Activated CD8-positive, alpha-beta memory T cell treated with anti-CD3 and anti-CD28 coated beads, Interleukin-2, amount 50 U/mL, for 24 hours (primary cell): ENCODE data around the gene BCL2L1.
"Not testable (repeated sequence)": the region's sequence is repeated elsewhere in the genome, so short reads cannot be mapped to it uniquely, and the experiment has no call there.

Experiments
- DNase-seq: peaks from one replicate; pipeline ENCODE4 v3.0.0-alpha.2; 2020; ENCODE audit errors: extremely low read depth

The BCL2L1 gene

DNA sequence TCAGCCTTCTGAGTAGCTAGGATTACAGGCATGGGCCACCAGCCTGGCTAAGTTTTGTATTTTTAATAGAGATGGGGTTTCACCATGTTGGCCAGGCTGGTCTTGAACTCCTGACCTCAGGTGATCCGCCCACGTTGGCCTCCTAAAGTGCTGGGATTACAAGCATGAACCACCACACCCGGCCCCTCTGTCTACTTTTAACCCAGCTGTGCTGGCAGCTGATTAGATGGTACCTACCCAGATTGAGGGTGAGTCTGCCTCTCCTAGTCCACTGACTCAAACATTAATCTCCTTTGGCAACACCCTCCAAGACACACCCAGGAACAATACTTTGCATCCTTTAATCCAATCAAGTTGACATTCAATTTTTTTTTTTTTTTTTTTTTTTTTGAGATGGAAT lies 74.6 kb downstream of the BCL2L1 start:
- not testable (repeated sequence) for DNase-seq

DNA sequence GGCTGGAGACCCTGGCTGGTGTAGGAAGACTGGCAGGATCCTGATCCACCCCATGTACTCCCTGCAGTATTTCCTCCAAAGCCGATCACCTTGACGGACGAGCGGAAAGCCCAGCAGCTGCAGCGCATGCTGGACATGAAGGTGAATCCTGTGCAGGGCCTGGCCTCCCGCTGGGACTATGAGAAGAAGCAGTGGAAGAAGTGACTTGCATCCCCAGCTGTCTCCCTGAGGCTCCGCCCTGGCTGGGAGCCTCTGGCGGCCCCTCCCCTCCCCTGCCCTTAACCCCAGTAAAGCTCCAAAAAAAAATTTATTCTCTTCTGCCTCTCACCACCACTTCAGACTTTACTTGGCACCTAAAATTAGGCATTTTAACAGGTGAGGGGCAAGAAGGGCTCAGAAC lies 78.0 kb downstream of the BCL2L1 start:
- no peak for DNase-seq

DNA sequence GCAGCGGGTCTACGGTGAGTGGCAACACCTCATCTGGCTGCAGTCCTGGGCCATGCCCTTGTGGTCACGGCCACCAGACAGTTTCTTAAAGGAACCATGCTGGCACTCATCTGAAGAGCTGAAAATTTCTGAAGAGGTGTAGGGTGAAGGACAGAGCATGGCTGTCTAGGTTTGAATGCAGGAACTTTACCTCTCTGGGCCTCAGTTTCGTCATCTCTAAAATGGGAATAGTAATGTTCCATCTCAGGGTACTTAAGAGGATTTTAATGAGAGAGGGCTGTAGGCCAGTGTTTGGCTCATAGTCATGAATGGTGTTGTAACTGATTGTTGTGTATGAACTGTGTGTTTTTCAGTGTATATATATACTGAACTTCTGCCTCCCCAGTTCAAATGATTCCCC lies 79.1 kb downstream of the BCL2L1 start:
- DNase-seq, result no peak

DNA sequence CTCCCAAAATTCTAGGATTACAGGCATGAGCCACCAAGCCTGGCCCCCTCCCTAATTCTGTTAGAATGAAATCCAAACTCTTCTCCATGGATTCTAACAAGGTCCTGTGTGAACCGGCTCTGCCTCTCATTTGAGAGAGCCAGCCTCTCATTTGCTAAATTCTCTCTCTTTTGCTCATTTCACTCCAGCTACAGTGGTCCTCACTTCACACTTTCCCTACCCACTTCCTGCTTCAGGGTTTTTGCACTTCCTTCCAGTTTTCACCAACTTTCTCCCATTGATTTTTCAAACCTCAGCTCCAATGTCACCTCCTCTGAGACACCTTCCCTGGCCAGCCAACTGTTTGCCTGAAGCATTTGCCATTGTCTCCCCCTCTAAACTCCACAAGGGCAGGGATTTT lies 79.8 kb downstream of the BCL2L1 start:
- DNase-seq, result no peak

DNA sequence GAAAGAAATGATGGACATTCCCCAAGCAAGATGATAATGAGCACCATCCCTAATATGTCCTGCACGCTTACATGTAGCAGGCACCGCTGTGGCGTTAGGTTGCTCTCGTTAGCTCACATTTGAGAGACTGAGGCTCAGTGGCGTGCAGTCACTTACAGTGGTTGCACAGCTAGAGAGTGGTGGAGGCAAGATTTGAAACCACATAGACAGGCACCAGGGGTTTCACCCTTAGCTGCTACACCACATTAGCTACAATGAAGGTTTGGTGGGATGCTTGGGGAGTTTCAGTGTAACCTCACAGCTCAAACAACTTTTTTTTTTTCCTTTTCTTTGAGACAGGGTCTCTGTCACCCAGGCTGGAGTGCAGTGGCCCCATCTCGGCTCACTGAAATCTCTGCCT lies 81.3 kb downstream of the BCL2L1 start:
- DNase-seq, result no peak

DNA sequence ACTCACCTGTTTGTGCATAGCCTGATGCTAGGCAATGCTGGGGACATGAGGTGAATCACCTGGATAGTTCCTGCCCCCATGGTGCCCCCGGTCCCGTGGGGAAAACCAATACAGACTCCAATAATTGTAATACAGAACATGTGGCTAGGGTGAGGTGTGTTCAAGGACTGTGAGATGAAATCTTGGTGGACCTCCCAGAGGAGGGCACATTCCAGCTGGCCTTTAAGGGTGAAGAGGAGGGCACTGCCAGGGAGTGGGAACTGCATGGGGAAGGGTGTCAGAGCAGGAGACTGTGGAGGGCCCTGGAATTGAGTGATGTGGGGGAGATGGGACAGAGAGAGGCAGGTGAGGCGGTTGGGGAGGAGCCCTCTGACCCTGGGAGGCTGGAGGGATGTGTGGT lies 82.4 kb downstream of the BCL2L1 start:
- no peak for DNase-seq

DNA sequence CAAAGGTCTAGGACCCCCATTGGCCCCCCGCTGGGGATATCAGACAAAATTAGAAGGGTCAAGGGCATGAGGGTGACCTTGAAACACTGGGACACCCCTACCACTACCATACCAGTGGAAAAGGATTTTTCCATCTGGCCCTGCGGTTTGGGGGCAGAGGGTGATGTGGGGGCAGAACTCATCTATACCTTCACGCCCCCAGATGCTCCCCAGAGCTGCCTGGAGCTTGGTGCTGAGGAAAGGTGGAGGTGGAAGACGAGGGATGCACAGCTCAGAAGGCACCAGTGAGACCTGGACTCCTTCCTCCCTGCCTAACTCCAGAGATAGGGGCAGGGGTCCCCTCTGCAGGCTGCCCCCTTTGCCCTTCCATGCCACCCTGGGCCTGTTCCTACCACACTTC lies 83.9 kb downstream of the BCL2L1 start:
- DNase-seq, result no peak

DNA sequence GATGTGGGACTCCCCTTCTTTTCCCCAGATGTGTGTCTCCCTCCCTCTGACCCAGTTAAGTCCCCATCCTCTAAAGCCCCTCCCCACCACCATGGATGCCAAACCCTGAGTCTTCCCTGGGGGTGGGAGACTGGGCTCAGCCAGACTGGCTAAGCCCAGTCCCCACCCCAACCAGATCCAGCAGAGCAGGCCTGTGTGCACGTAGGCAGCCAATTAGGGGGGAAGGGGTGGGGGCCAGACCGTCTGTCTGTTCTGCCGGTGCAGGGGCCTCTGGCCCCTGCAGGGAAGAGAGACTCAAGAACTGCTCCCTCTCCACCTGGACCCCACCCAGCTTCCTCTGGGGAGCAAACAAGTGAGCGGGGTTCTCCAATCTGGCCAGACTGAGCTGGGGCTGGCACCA lies 84.4 kb downstream of the BCL2L1 start:
- no peak for DNase-seq

DNA sequence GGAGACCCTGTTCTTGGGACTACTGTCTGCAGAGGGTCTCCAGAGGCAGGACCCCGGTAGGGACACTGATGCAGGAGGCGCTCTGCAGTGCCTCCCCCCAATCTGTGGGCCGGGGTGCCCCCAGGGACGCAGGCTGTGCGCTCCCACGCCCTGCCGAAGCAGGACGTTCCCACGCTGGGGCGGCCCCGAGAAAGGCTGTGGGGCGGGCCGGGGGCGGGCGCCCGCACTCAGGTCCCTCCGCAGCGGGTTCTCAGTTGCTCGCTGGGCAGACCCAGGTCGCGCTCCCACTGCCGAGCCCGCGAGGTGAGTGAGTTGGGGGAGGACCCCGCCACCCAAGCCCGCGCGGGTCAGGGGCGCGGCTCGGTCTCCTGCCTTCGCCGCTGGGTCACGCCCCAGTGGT lies 85.0 kb downstream of the BCL2L1 start, which contains the start of gene COX4I2:
Gene COX4I2 (plus strand): TSS at position 253 of the 400 bp plus-strand sequence. CDS start 1,106 bp downstream, outside the sequence.
- DNase-seq, result no peak

DNA sequence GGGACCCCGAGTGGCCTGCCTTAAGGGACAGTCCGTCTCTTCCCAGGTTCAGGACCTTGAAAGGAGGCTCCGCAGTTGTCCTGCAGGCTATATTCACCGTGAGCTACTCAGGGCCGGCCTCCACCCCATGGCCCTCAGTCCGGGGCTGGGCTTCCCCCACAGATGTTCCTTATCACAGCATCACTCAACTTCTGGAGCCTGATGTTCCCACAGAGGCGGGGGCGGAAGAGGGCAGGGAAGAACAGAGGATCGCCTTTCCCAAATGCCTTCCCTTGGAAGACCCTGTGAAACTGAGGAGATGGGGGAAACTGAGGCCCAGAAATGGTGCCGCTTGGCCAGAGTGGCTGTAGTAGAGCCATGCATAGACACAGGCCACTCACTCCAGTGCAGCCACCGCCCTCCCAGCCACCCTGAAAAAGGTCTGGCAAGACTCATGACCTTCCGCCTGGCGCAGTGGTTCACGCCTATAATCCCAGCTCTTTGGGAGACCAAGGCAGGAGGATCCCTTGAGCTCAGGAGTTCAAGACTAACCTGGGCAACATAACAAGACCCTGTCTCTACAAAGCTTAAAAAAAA lies 89.2 kb downstream of the BCL2L1 start:
- no peak for DNase-seq

DNA sequence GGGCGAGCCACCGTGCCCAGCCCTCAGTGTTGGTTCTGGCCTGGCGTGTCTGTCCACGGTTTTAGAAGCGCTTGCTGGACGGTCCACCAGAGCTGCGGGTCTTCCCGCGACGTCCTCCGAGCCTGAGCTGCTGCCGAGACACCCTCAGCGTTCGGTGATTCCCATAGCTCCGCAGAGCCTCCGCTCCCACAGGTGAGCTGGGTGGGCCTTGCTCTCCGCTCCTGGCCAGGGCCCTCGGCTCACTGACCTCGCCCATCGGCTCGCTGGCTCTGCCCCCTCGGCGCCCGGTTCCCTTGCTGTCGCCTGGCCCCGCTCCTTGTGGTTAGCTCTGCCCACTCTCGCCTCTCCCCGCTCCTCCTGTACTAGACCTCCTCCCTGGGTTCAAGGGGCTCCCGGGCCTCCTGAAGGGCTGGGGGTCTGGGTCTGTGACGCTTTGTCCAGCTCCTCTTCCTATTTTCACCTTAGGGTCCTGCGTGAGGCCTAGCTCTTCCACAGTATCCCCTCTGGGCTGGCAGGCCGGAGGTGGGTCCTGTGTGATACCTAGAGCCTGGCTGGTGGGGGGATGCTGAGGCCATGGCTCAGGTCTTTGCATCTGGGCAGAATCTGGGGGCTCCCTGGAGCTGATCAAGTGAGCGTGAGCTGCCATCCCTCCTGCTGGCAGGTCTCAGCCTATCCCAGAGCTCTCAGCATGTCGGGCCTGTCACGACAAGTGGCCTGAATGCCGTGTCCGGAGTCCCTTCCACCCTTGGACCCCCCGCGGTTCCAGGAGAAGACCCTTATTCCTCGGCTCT lies 89.9 kb downstream of the BCL2L1 start:
- no peak for DNase-seq

DNA sequence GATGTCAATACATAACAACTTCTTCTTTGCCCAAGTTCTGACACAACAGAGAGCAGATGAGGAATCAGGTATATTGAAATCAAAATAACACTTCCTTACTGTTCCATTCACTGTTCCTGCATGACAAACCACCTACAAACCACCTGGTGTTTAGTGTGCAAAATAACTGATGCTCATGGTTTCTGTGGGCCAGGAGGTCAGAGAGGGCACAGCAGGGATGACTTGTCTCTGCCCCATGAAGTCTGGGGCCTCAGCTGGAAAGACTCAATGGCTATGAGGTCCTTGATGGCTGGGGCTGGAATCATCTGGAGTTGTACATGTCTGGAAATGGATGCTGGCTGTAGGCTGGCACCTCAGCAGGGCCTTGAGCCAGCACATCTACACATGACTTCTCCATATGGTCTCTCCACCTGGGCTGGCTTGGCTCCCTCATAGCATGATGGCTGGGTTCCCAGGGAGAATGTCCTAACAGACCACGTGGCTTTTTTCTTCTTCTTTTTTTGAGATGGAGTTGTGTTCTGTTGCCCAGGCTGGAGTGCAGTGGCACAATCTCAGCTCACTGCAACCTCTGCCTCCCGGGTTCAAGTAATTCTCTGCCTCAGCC lies 92.4 kb downstream of the BCL2L1 start:
- no peak for DNase-seq

DNA sequence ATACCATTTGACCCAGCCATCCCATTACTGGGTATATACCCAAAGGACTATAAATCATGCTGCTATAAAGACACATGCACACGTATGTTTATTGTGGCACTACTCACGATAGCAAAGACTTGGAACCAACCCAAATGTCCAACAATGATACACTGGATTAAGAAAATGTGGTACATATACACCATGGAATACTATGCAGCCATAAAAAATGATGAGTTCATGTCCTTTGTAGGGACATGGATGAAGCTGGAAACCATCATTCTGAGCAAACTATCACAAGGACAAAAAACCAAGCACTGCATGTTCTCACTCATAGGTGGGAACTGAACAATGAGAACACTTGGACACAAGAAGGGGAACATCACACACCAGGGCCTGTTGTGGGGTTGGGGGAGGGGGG lies 94.6 kb downstream of the BCL2L1 start:
- DNase-seq, result not testable (repeated sequence)

DNA sequence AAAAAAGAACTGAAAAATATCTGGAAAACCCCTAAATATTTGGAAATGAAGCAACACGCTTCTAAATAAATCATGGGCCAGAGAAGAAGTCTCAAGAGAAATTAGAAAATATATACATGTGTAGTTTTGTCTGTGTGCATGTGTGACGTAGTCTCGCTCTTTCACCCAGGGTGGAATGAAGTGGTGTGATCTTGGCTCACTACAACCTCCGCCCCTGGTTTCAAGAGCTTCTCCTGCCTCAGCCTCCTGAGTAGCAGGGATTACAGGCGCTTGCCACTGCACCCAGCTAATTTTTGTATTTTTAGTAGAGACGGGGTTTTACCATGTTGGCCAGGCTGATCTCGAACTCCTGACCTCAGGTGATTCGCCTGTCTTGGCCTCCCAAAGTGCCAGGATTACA lies 96.1 kb downstream of the BCL2L1 start:
- DNase-seq, result not testable (repeated sequence)

DNA sequence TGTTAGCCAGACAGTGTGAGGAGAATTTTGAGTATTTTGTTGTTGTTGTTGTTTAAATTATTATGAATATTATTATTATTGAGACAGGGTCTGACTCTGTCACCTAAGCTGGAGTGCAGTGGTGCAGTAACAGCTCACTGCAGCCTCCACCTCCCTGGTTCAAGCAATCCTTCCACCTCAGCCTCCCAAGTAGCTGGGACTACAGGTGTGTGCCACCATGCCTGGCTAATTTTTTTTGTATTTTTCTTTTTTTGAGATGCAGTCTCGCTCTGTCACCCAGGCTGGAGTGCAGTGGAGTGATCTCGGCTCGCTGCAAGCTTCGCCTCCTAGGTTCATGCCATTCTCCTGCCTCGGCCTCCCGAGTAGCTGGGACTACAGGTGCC lies 99.6 kb downstream of the BCL2L1 start:
- not testable (repeated sequence) for DNase-seq

DNA sequence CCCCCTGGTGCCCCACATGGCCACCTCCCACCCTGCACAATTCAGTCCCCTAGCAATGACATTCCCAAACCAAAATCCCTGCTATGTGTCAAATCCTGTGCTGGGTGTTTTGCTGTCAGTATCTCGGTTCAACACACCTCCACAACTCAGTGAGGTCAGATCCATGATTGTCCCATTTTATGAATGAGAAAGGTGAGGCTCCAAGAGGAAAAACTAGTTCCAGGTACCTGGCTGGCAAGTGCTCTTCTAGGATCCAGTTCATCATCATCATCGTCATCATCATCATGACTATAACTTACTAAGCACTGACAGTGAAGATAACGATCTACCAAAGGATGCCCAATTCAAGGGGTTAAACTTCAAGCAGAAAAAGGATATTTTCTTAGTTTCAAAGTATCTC lies 102.4 kb downstream of the BCL2L1 start:
- DNase-seq, result no peak

DNA sequence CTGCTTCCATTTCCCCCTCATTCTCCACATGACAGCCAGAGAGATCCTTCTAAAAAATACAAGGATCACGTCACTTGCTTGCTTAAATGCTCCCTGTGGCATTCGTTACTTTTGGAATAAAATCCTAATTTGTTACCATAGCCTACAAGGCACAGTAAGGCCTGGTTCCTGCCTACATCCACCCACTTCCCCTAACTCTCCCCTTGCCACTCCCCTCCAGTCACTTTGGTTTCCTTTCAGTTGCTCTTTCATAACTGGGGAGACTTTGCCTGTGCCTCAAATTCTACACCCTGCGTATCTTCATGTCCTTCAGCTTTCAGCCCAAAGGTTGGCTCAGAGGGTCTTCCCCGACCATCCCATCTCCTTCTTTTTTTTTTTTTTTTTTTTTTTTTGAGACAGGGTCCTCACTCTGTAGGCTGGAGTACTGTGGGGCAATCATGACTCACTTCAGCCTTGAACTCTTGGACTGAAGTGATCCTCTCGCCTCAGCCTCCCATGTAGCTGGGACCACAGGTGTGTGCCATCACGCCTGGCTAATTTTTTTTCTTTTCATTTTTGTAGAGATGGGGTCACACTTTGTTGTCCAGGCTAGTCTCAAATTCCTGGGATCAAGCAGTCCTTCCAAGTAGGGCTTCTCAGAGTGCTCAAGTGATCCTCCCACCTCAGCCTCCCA lies 105.1 kb downstream of the BCL2L1 start:
- DNase-seq, result no peak

DNA sequence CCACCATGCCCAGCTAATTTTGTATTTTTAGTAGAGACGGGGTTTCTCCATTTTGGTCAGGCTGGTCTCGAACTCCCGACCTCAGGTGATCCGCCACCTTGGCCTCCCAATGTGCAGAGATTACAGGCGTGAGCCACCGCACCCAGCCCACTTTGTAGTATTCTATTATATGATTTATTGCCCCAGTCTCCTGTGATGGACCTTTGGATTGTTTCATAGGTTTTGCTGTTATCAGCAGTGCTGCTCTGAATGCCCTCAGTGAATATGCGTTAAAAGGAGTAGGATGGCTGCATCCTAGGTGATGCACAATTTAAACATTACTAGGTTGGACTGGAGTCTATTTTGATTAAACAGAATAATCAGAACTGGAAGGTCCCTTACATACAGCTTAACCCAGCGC lies 107.3 kb downstream of the BCL2L1 start:
- no peak for DNase-seq
